ENCODE results near the gene ELAPOR1.

Gene ELAPOR1

GRCh38 chr1:109133002-109133706, 19.2 kb downstream of the ELAPOR1 start:
- ChIA-PET POLR2A (interaction anchor here (0.6 kb wide), 1 partner anchor 55 kb away, joined by 3 read pairs; no protein-coding TSS in a partner anchor), CTCF (interaction anchor here (1.0 to 1.7 kb wide), 2 partner anchors 21 to 33 kb away, joined by 3 to 5 read pairs; a partner anchor contains a TSS)
- DNase-seq (ENCODE audit: extremely low spot score), result no peak
- no peak for TF ChIP-seq CTCF (IDR thresholded peaks at IDR 0.05; ENCODE audit: control extremely low read depth, extremely low read depth, low read depth, missing control alignments)

DNA sequence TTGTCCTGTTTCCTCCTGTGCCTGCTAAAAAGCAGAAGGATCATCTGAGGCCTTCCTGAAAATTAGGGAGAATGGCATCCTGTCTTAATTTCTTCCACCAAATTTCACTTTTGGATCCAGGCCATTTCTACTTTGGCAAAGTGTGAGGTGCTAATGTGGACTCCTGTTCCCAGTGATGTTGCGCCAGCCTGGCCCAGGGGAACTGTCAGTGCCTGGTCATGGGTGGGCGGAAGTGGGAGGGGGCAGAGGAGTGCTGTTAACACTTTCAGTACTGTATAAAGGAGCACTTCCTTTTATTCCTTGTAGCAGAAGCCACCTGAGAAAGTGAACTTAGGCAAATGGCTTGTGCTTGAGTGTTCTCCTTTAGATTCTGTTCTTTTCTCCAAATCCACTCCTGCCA, 19.9 kb downstream of the ELAPOR1 start:
- ChIA-PET CTCF (interaction anchor here (0.7 to 1.0 kb wide), 2 partner anchors 16 to 34 kb away, joined by 3 read pairs; no protein-coding TSS in a partner anchor), POLR2A (no interaction called here)
- TF ChIP-seq CTCF (IDR thresholded peaks at IDR 0.05; ENCODE audit: control extremely low read depth, extremely low read depth, low read depth, missing control alignments), result no peak
- DNase-seq (ENCODE audit: extremely low spot score), result peak; percentile 44

GRCh38 chr1:109134423-109134822, 20.5 kb downstream of the ELAPOR1 start:
- ChIA-PET CTCF (interaction anchor here (0.7 to 1.7 kb wide), 4 partner anchors 8 to 26 kb away, joined by 3 to 4 read pairs (median 3); a partner anchor contains a TSS), POLR2A (interaction anchor here (1.0 kb wide), 1 partner anchor 34 kb away, joined by 5 read pairs; no protein-coding TSS in a partner anchor)
- DNase-seq (ENCODE audit: extremely low spot score), result peak; percentile 34
- TF ChIP-seq CTCF (IDR thresholded peaks at IDR 0.05; ENCODE audit: control extremely low read depth, extremely low read depth, low read depth, missing control alignments), result no peak

DNA sequence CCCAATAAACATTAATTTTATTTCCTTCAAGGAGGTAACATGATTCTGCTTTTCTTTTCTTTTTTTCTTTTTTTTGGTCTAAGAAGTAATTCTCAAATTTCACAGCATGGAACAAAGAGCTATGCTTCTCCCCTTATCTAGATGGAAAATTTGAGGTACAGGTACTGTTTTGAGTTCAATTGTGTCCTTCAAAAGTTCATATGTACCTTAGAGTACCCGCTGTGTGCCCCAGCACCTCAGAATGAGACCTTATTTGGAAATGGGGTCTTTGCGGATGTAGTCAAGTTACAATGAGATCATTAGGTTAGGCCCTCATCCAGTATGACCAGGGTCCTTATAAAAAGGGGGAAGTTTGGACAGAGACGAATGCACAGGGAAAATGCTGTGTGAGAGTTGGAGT, 22.0 kb downstream of the ELAPOR1 start:
- ChIA-PET POLR2A (no interaction called here), CTCF (interaction anchor here (1.2 to 1.7 kb wide), 2 partner anchors 14 to 24 kb away, joined by 3 to 4 read pairs; a partner anchor contains a TSS)
- no peak for DNase-seq (ENCODE audit: extremely low spot score)
- no peak for TF ChIP-seq CTCF (IDR thresholded peaks at IDR 0.05; ENCODE audit: control extremely low read depth, extremely low read depth, low read depth, missing control alignments)

GRCh38 chr1:109136766-109137165, 22.9 kb downstream of the ELAPOR1 start:
- CTCF ChIA-PET, result no interaction called here
- DNase-seq (ENCODE audit: extremely low spot score), result no peak

GRCh38 chr1:109137958-109138357, 24.0 kb downstream of the ELAPOR1 start:
- no peak for TF ChIP-seq CTCF (IDR thresholded peaks at IDR 0.05; ENCODE audit: control extremely low read depth, extremely low read depth, low read depth, missing control alignments)
- CTCF ChIA-PET, result no interaction called here
- POLR2A ChIA-PET, result no interaction called here
- no peak for DNase-seq (ENCODE audit: extremely low spot score)

More at GRCh38 chr1:109136766-109137165, 22.9 kb downstream of the ELAPOR1 start:
- POLR2A ChIA-PET, result no interaction called here
- no peak for TF ChIP-seq CTCF (IDR thresholded peaks at IDR 0.05; ENCODE audit: control extremely low read depth, extremely low read depth, low read depth, missing control alignments)

Measured in GM10248 (cell line).